ENCODE results near the gene KRT80.

KRT80 gene

GRCh38 chr12:52175371-52176350 is 16.2 kb downstream of the KRT80 start:
- no peak for DNase-seq

- no peak for DNase-seq
Observed at GRCh38 chr12:52173526-52173925, 18.3 kb downstream of the KRT80 start.

GRCh38 chr12:52172956-52173355 is 18.9 kb downstream of the KRT80 start:
- DNase-seq = no peak

- DNase-seq = no peak
Observed at GRCh38 chr12:52171950-52172512, 19.8 kb downstream of the KRT80 start.

GRCh38 chr12:52170827-52171226 is 21.0 kb downstream of the KRT80 start:
- no peak for DNase-seq

- DNase-seq = no peak
Observed at GRCh38 chr12:52169886-52170285, 21.9 kb downstream of the KRT80 start.

GRCh38 chr12:52168019-52168717 is 23.6 kb downstream of the KRT80 start:
- DNase-seq = no peak

- DNase-seq = no peak
Observed at GRCh38 chr12:52167526-52167925, 24.3 kb downstream of the KRT80 start.

GRCh38 chr12:52166672-52167071 is 25.1 kb downstream of the KRT80 start:
- DNase-seq = no peak

GRCh38 chr12:52165096-52165855 is 26.5 kb downstream of the KRT80 start:
- no peak for DNase-seq

- no peak for DNase-seq
Observed at GRCh38 chr12:52164624-52165023, 27.2 kb downstream of the KRT80 start.

GRCh38 chr12:52162981-52163380 is 28.8 kb downstream of the KRT80 start:
- no peak for DNase-seq

GRCh38 chr12:52160200-52160599 is 31.6 kb downstream of the KRT80 start:
- no peak for DNase-seq

GRCh38 chr12:52157566-52158150 is 34.2 kb downstream of the KRT80 start:
- DNase-seq = no peak

GRCh38 chr12:52156757-52157565 is 34.9 kb downstream of the KRT80 start:
- DNase-seq = peak; percentile 68

- no peak for DNase-seq
Observed at GRCh38 chr12:52156311-52156710, 35.5 kb downstream of the KRT80 start.

- DNase-seq = peak; percentile 80
Observed at GRCh38 chr12:52155048-52155868, 36.6 kb downstream of the KRT80 start.

GRCh38 chr12:52152905-52153317 is 38.9 kb downstream of the KRT80 start:
- DNase-seq = no peak

GRCh38 chr12:52151837-52152783 is 39.7 kb downstream of the KRT80 start:
- peak; percentile 75 for DNase-seq

Data from central memory CD4-positive, alpha-beta T cell (primary cell).